ENCODE data around the gene B3GAT3. TPM values are rescaled to one million over a fixed set of nuclear protein-coding genes. Genes with fewer than 3 reads are reported as not detected.
A peak's percentile ranks its signal among the peaks of the same experiment; 100 is the strongest.

The B3GAT3 gene
- total RNA-seq, 1 experiment from 2014 or later, result 51.2 TPM

GRCh38 chr11:62601372-62602140 is 20.2 kb downstream of the B3GAT3 start, which contains the start of gene MTA2:
MTA2 (minus strand) TSS chr11:62601865; CDS start chr11:62601450, 415 bp downstream.
- no peak within 1 kb of the TSS for H2AFZ ChIP-seq (ENCODE audit: low read depth, low read length, poor library complexity, severe bottlenecking)
- peak within 1 kb of the TSS; percentile 99 for H3K9ac ChIP-seq (ENCODE audit: low read length)
- peak; percentile 20 for TF ChIP-seq POLR2A (IDR thresholded peaks at IDR 0.05; ENCODE audit: borderline replicate concordance, extremely low read depth, insufficient read depth, insufficient read length)
- peak; percentile 80 for TF ChIP-seq POLR2AphosphoS5 (IDR thresholded peaks at IDR 0.05; ENCODE audit: low read depth, low read length)
- TF ChIP-seq ZFX (IDR thresholded peaks at IDR 0.05), result peak; percentile 76; the same call in 1 of the 2 replicates
- peak; percentile 50 for TF ChIP-seq YY1 (IDR thresholded peaks at IDR 0.05; ENCODE audit: extremely low read depth, insufficient replicate concordance, low read depth, low read length)
- no peak for TF ChIP-seq EZH2 (IDR thresholded peaks at IDR 0.05)
- TF ChIP-seq CBX3 (IDR thresholded peaks at IDR 0.05; ENCODE audit: low read depth), result no peak
- no peak for TF ChIP-seq FOSL1 (IDR thresholded peaks at IDR 0.05; ENCODE audit: low read depth)
- peaks cover 17 to 24% of the 10 kb centered on the region in 2 experiments; a peak in 3 of 4 replicates for H3K36me3 ChIP-seq (ENCODE audit: control insufficient read depth in 1 of 2, insufficient read depth in 2 of 2, low read length in 2 of 2)
- H3K4me1 ChIP-seq (ENCODE audit: control insufficient read depth in 1 of 2, insufficient read depth in 2 of 2, low read length in 2 of 2), result peaks cover 13 to 44% of the 10 kb centered on the region in 2 experiments
- CTCF ChIA-PET, result interaction anchor here (0.9 to 1.1 kb wide), 6 partner anchors 9 to 177 kb away, joined by 3 to 14 read pairs (median 4); partner anchors contain the start of genes LBHD1, TUT1 and UQCC3
- BruUV-seq (replicated peaks), result no TSS peak
- peak within 1 kb of the TSS; percentile 92 to 94 for H3K4me3 ChIP-seq (replicated peaks in 1 of 2; ENCODE audit: low read depth in 1 of 2, low read length in 2 of 2)
- H3K4me2 ChIP-seq (ENCODE audit: low read length), result peak within 1 kb of the TSS; percentile 88
- DNase-seq (ENCODE audit: low read depth, low spot score) (peak; percentile 95), ATAC-seq (peak; percentile 87)
- peaks cover 47% of the 10 kb centered on the region for H3K79me2 ChIP-seq (ENCODE audit: insufficient read depth, low read length)
- no peaks in the 10 kb centered on the region for H4K20me1 ChIP-seq (ENCODE audit: insufficient read depth)
- no peaks in the 10 kb centered on the region for H3K9me2 ChIP-seq (ENCODE audit: insufficient read depth)
- H3K27ac ChIP-seq (ENCODE audit: low read depth, low read length), result peak within 1 kb of the TSS; percentile 99
- H3K27me3 ChIP-seq (ENCODE audit: insufficient read depth, low read length), result no peaks in the 10 kb centered on the region
- RAD21 ChIA-PET (ENCODE audit: low non-redundant PET in 1 of 2, low total read pairs in 2 of 2, uncharacterized antibody in 2 of 2, unreplicated experiment in 2 of 2), result interaction anchor here in 1 of 2 experiments (0.6 to 1.5 kb wide), 3 partner anchors 9 to 24 kb away, joined by 3 to 6 read pairs (median 4); partner anchors contain the start of gene B3GAT3
- POLR2A ChIA-PET, result interaction anchor here (0.7 to 4.5 kb wide), 13 partner anchors 10 to 239 kb away, joined by 3 to 40 read pairs (median 5); partner anchors contain the start of genes B3GAT3, C11orf98, CSKMT and EEF1G
- intact Hi-C loops (cut with micrococcal nuclease), result loop anchor here (1.0 kb wide), 1 partner anchor 10 kb away; the partner anchor contains the start of gene TUT1
- H3K9me3 ChIP-seq (ENCODE audit: control insufficient read depth in 1 of 2, insufficient read depth in 1 of 2, low read depth in 1 of 2, low read length in 2 of 2), result no peaks in the 10 kb centered on the region

GRCh38 chr11:62601122-62601371 is 20.7 kb downstream of the B3GAT3 start:
- no peaks in the 10 kb centered on the region for H3K9me2 ChIP-seq (ENCODE audit: insufficient read depth)
- no peaks in the 10 kb centered on the region for H3K27me3 ChIP-seq (ENCODE audit: insufficient read depth, low read length)
- peak overlapping the region; percentile 99 for H3K9ac ChIP-seq (ENCODE audit: low read length)
- H4K20me1 ChIP-seq (ENCODE audit: insufficient read depth), result no peaks in the 10 kb centered on the region
- intact Hi-C loops (cut with micrococcal nuclease), result loop anchor here (1.0 kb wide), 1 partner anchor 10 kb away; the partner anchor contains the start of gene TUT1
- H3K27ac ChIP-seq (ENCODE audit: low read depth, low read length), result peak overlapping the region; percentile 99
- ChIA-PET CTCF (interaction anchor here (1.0 to 1.7 kb wide), 4 partner anchors 9 to 20 kb away, joined by 4 to 14 read pairs (median 8); partner anchors contain the start of gene TUT1), POLR2A (interaction anchor here (0.9 to 4.5 kb wide), 11 partner anchors 9 to 240 kb away, joined by 3 to 40 read pairs (median 5); partner anchors contain the start of genes C11orf98, CSKMT, EEF1G and HNRNPUL2), RAD21 (ENCODE audit: low non-redundant PET in 1 of 2, low total read pairs in 2 of 2, uncharacterized antibody in 2 of 2, unreplicated experiment in 2 of 2) (interaction anchor here in 1 of 2 experiments (1.5 kb wide), 1 partner anchor 9 kb away, joined by 4 read pairs; no protein-coding TSS in a partner anchor)
- TF ChIP-seq CEBPB (IDR thresholded peaks at IDR 0.05; ENCODE audit: low read depth) (no peak), CBX3 (IDR thresholded peaks at IDR 0.05; ENCODE audit: low read depth) (no peak), RAD21 (IDR thresholded peaks at IDR 0.05; ENCODE audit: low read depth) (no peak), ELF1 (IDR thresholded peaks at IDR 0.05; ENCODE audit: borderline replicate concordance, low read depth) (no peak), SIN3A (IDR thresholded peaks at IDR 0.05; ENCODE audit: low read depth) (no peak), POLR2AphosphoS5 (IDR thresholded peaks at IDR 0.05; ENCODE audit: low read depth, low read length) (no peak), POLR2A (IDR thresholded peaks at IDR 0.05; ENCODE audit: borderline replicate concordance, extremely low read depth, insufficient read depth, insufficient read length) (no peak)
- TF ChIP-seq, protein P1, sequence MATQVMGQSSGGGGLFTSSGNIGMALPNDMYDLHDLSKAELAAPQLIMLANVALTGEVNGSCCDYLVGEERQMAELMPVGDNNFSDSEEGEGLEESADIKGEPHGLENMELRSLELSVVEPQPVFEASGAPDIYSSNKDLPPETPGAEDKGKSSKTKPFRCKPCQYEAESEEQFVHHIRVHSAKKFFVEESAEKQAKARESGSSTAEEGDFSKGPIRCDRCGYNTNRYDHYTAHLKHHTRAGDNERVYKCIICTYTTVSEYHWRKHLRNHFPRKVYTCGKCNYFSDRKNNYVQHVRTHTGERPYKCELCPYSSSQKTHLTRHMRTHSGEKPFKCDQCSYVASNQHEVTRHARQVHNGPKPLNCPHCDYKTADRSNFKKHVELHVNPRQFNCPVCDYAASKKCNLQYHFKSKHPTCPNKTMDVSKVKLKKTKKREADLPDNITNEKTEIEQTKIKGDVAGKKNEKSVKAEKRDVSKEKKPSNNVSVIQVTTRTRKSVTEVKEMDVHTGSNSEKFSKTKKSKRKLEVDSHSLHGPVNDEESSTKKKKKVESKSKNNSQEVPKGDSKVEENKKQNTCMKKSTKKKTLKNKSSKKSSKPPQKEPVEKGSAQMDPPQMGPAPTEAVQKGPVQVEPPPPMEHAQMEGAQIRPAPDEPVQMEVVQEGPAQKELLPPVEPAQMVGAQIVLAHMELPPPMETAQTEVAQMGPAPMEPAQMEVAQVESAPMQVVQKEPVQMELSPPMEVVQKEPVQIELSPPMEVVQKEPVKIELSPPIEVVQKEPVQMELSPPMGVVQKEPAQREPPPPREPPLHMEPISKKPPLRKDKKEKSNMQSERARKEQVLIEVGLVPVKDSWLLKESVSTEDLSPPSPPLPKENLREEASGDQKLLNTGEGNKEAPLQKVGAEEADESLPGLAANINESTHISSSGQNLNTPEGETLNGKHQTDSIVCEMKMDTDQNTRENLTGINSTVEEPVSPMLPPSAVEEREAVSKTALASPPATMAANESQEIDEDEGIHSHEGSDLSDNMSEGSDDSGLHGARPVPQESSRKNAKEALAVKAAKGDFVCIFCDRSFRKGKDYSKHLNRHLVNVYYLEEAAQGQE (IDR thresholded peaks at IDR 0.05; ENCODE audit: low read depth), result no peak
- BruUV-seq (replicated peaks), result no TSS peak
- H2AFZ ChIP-seq (ENCODE audit: low read depth, low read length, poor library complexity, severe bottlenecking), result no peak overlapping the region
- H3K9me3 ChIP-seq (ENCODE audit: control insufficient read depth in 1 of 2, insufficient read depth in 1 of 2, low read depth in 1 of 2, low read length in 2 of 2), result no peaks in the 10 kb centered on the region
- H3K79me2 ChIP-seq (ENCODE audit: insufficient read depth, low read length), result peaks cover 52% of the 10 kb centered on the region
- peaks cover 22 to 30% of the 10 kb centered on the region in 2 experiments; a peak in 3 of 4 replicates for H3K36me3 ChIP-seq (ENCODE audit: control insufficient read depth in 1 of 2, insufficient read depth in 2 of 2, low read length in 2 of 2)
- DNase-seq (ENCODE audit: low read depth, low spot score) (no peak), ATAC-seq (no peak)
- H3K4me3 ChIP-seq (replicated peaks in 1 of 2; ENCODE audit: low read depth in 1 of 2, low read length in 2 of 2), result peak overlapping the region; percentile 92 to 94
- H3K4me2 ChIP-seq (ENCODE audit: low read length), result peak overlapping the region; percentile 88
- peaks cover 13 to 44% of the 10 kb centered on the region in 2 experiments for H3K4me1 ChIP-seq (ENCODE audit: control insufficient read depth in 1 of 2, insufficient read depth in 2 of 2, low read length in 2 of 2)
